HG03571 (cell line): Measurements from ENCODE around the gene OR3A3.
"Not testable (repeated sequence)": the region's sequence is repeated elsewhere in the genome, so short reads cannot be mapped to it uniquely, and the experiment has no call there.

Experiments
- ATAC-seq: cut with Tn5 transposase; IDR thresholded peaks from one replicate; pipeline ENCODE4 v1.9.1; 2021; ENCODE audit not compliant: unreplicated experiment

OR3A3 gene

DNA sequence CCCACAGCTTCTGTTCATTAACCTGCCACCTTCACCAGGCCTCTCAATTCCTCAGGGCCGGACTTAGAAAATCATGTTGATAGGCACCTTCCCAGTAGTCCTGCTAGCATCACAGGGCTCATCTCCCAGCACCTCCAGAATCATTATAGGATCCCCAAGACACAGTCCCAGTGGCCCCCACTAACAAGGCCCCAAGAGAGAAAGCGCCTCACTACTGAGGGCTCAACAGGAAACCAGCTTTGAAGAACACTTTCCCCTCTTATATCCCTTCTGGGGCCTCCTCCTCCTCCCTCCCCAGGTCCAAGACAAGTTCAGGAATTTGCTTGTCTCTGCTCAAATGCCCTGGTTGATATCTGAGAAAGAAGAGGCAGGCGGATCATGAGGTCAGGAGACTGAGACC is at the start of gene OR3A3:
Gene OR3A3, plus strand, starts transcription at position 301 of the 400 bp plus-strand sequence.
- no peak for ATAC-seq

DNA sequence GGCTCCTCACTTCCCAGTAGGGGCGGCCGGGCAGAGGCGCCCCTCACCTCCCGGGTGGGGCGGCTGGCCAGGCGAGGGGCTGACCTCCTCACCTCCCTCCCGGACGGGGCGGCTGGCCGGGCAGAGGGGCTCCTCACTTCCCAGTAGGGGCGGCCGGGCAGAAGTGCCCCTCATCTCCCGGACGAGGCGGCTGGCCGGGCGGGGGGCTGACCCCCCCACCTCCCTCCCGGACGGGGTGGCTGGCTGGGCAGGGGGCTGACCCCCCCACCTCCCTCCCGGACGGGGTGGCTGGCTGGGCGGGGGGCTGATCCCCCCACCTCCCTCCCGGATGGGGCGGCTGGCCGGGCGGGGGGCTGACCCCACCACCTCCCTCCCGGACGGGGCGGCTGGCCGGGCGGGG is 40.0 kb upstream of the OR3A3 start:
- not testable (repeated sequence) for ATAC-seq

DNA sequence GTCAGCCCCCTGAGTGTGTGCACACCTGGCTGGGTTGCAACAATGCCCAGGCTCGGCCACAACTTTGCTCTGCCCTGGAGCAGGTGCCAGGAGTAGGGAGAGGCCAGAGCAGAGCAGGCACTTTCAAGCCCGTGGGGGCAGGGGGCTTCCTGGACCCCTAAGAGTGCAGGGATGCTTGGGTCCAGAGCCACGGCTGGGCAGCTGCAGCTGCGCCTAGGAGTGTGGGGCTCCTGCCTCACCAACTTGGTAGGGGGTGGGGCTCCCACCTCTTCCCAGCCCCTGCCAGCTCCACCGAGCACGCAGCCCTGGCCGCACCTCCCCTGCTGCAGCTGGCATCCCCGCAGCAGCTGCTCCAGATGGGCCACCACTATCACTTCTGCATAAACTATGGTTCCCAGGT is 32.8 kb upstream of the OR3A3 start:
- no peak for ATAC-seq

DNA sequence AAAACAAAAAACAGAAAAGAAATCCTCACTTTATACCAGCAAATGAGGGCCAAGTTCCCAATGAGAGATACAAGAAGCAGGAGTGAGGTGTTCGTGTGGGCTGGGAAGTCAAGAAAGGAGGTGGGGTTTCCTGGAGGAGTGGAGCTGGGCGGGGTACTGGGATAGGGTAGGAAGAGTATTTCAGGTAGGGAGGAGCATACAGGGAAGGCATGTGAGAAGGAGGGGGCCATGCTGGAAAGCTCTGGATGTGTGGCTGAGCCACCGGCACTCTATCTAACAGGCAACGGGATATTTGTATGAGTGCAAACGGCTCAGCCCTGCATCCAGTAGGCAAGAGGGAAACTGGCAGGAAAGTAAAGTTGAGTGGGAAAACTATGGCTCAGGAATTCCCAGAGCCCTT is 29.2 kb upstream of the OR3A3 start:
- no peak for ATAC-seq

DNA sequence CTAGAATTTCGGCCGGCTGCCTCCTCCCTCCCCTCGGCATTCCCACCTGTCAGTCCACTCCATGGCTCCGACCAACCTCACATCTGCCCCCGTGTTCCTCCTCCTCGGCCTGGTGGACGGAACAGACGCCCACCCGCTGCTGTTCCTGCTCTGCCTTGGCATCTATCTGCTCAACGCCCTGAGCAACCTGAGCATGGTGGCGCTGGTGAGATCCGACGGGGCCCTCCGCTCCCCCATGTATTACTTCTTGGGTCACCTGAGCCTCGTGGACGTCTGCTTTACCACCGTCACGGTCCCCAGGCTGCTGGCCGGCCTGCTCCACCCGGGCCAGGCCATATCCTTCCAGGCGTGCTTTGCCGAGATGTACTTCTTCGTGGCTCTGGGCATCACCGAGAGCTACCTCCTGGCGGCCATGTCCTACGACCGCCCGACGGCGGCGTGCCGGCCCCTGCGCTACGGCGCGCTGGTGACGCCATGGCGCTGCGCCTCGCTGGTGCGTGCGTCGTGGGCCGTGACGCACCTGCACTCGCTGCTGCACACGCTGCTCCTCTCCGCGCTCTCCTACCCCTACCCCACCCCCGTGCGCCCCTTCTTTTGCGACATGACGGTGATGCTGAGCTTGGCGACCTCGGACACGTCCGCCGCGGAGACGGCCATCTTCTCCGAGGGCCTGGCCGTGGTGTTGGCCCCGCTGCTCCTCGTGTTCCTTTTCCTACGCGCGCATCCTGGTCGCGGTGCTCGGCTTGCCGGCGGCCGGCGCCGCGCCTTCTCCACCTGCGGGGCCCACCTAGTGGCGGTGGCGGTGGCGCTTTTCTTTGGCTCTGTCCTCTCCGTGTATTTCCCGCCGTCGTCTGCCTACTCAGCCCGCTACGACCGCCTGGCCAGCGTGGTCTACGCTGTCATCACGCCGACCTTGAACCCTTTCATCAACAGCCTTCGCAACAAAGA is 25.0 kb upstream of the OR3A3 start, which contains the start of gene OR3A2:
Gene OR3A2, minus strand, starts transcription at position 440 of the 948 bp plus-strand sequence.
- ATAC-seq = no peak

DNA sequence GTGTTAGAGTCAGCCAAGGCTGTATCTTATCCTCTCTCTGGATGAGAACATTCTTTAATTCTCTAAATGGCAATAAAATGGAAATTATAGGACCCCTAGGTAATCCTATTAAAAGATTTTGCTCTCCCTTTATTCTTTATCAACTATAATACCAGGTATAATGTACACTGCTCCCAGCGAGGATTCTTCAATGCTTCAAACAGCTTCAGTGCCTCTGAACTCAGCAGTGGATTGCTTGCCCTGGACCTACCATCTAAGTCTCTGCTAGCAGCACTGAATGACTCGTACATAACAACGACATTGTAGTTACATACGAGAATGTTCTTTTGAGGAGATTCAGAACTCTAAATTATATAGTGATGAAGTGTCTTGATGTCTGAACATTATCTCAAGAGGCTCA is 21.4 kb upstream of the OR3A3 start:
- ATAC-seq = no peak

DNA sequence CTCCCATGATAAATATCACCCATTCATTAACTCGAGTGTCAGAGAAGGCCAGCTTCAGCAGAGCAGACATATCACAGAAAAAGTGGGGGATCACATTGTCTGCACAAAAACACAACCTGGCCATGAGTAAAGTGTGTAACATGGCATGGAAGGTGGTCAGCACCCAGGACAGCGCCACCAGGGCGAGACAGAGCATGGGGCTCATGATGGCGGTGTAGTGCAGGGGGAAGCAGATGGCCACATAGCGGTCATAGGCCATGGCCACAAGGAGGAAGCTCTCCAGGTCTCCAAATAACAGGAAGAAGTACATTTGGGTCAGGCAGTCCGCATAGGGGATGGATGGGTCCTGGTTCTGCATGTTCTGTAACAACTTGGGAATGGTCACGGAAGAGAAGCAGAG is 13.4 kb upstream of the OR3A3 start:
- not testable (repeated sequence) for ATAC-seq

DNA sequence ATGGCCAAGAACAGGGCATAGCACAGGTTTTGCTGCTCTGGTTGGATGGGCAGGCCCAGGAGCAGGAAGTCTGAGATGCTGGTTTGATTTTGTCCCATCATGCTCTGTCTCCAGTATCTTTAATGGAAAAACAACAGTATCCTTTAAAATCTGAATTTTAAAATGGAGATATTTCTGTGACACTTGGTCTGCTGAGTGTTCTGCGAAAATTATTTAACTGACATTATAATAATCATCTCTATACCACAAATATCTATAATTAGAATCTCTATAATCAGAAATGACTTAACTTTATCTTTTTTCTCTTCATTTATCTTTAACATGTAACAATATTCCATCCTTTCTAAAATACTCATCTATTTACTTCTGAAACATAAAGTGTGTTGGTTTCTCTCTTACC is 12.9 kb upstream of the OR3A3 start, which contains the start of gene OR1E1:
Gene OR1E1, minus strand, starts transcription at position 101 of the 400 bp plus-strand sequence. Its CDS starts 0 bp downstream, at position 101.
- no peak for ATAC-seq

DNA sequence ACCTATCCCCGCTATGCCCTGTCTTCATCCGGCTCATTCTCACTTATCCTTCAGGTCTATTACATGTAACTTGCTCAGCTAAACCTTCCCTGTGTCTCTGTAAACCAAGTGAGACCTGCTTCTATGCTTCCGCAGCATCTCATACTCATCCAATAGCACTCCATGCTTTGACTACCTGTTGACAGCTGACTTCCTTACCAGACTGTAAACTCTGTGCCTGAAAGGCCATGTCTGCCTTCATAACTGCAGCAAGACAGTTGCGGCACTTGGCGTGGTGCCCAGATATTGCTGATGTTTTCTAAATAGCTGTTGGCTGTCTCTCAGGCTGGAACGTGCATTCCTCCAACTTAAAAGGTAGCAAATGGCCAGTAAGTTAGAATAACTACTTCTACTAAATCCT is 11.1 kb upstream of the OR3A3 start:
- no peak for ATAC-seq

DNA sequence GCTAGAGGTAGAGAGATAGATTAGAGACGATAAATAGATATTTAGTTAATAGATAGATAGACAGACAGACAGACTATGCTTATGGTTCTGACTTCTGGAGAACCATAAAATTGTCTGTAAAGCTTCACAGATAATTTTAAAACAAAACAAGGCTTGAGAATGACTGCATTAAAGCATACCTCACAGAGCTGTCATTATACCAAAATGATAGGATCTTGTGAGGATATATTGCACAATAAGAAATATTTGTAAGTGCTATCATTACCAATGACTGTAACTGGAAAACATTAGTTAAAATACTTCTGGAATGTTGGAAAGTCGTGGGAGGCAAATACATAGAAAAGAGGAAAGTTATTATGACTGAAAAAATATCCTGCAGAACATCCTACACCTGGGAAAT is 9.4 kb upstream of the OR3A3 start:
- no peak for ATAC-seq

DNA sequence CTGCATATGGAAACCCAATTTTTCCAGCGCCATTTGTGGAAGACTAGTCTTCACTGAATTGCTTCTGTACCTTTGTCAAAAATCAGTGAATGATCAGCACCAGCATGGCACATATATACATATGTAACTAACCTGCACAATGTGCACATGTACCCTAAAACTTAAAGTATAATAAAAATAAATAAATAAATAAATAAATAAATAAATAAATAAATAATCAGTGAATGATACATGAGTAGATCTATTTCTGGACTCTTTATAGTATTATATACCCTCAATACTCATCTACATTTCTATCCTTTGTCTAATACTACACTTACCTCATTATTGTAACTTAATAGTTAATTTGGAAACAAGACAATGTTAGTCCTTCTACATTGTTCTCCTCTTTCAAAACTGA is 7.3 kb upstream of the OR3A3 start:
- not testable (repeated sequence) for ATAC-seq

DNA sequence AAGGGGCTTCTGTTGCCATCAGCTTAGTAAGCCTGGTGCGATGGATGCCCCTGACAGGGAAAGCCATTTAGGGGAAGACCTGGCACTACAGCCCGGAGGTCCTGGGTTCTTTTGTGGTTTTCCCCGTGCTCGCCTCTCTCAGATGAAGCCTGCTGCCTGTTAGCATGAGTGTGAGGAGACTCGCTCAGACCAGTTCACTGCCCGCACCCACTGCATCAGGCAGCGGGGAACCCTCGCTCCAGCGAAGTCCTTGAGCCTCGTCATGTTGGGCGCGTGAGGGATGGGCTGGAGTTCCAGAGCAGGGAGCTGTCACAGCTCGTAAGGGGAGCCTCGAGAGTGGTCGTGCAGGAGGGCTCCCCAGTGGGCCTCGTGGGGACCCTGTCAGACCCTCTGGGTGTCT is 1.0 kb downstream of the OR3A3 start:
- not testable (repeated sequence) for ATAC-seq

DNA sequence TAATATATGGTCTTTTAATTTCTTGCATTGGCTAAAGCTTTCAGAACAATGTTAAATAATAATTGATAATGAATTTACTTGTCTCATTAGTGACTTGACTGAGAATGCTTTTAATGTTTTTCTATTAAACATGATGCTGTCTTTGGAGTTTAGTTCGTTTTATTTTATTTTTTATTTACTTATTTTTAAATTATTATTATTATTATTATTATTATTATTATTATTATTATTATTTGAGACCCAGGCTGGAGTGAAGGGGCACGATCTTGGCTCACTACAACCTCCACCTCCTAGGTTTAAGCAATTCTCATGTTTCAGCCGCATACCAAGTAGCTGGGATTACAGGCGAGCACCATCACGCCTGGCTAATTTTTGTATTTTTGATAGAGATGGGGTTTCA is 4.4 kb downstream of the OR3A3 start:
- no peak for ATAC-seq

DNA sequence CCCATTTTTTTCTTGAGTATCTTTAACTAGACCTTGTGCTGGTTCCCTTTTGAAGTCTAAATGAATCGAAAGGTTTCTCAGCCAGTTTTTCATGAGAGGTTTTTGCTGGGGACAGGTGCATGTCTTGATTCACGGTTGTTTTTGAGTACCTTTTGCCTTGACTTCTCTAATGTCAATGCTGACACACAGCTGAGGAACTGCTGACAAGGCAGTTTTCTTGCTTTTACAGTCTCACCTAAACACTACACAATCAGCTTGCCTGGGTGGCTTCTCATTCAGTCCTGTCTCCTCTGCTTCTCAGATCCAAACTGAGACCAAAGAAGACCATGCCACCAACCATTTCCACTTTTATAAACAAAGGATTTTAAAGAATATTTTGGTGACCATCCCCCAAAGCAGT is 7.1 kb downstream of the OR3A3 start:
- ATAC-seq = no peak

DNA sequence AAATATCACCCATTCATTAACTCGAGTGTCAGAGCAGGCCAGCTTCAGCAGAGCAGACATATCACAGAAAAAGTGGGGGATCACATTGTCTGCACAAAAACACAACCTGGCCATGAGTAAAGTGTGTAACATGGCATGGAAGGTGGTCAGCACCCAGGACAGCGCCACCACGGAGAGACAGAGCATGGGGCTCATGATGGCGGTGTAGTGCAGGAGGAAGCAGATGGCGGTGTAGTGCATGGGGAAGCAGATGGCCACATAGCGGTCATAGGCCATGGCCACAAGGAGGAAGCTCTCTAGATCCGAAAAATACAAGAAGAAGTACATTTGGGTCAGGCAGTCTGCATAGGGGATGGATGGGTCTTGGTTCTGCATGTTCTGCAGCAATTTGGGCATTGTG is 22.0 kb downstream of the OR3A3 start:
- not testable (repeated sequence) for ATAC-seq

DNA sequence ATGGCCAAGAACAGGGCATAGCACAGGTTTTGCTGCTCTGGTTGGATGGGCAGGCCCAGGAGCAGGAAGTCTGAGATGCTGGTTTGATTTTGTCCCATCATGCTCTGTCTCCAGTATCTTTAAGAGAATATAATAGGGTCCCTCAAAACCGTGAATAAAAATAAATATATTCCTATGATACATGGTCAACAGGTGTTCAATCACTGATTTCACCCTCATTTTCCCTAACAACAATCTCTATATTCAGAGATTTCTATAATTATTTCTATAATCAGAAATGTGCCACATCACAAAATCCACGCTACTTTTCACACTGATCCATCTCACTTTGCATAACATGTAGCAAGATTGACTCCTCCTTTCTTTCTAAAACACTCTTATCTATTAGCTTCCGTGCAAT is 22.6 kb downstream of the OR3A3 start, which contains the start of gene OR1E2:
Gene OR1E2, minus strand, starts transcription at position 101 of the 400 bp plus-strand sequence. Its CDS starts 0 bp downstream, at position 101.
- no peak for ATAC-seq

DNA sequence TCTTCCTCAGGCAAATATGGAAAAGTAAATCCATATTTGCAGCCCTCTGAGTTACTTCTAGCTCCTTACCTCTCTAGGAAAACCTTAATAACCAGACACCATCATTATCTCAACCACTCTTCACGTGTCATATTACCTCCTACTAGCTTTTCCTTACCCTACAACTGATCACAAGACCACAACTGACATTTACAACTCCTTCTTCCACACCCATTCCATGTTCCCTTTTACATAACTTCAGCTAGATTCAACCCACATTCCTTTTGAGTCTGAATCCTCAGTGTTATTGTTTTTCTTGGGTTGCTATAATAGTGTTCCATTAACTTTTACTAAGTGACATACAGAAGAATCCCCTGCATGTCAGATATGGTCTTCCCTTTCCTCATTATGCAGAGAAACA is 27.2 kb downstream of the OR3A3 start:
- no peak for ATAC-seq

DNA sequence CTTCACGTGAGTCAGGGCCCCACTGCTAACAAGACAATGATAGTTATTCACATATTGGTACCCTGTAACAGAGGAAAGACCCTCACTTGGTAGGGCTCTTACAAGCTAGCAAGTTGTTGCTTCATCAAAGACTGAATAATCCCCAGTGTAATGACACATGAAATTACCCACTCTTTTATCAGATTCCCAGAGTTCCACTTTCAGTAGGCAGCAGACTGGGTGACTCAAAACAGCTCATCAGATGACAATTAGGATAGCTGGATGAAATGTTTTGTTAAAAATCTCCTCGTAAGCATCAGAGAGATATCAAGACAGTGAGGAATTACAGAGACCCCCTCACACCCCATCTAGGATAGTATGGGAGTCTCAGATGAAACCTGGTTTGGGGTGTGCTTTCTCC is 29.3 kb downstream of the OR3A3 start:
- ATAC-seq = no peak

DNA sequence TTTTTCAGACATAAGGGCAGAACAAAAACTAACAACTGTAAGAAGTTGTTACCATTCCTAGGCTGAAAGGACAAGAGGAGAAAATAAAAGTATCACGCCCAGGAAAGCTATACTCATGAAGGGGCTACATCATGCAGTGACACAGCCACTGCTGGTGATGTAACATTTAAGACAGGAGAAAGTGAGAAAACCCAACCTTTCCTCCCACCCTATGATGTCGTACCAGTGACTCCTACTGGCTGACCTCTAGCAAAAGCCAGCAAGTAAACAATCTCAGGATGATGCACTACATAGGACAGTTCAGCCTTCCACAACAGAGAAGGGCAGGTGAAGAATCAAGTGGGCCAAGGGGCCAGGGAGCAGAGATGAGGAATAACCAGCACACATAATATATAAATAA is 36.5 kb downstream of the OR3A3 start:
- no peak for ATAC-seq

DNA sequence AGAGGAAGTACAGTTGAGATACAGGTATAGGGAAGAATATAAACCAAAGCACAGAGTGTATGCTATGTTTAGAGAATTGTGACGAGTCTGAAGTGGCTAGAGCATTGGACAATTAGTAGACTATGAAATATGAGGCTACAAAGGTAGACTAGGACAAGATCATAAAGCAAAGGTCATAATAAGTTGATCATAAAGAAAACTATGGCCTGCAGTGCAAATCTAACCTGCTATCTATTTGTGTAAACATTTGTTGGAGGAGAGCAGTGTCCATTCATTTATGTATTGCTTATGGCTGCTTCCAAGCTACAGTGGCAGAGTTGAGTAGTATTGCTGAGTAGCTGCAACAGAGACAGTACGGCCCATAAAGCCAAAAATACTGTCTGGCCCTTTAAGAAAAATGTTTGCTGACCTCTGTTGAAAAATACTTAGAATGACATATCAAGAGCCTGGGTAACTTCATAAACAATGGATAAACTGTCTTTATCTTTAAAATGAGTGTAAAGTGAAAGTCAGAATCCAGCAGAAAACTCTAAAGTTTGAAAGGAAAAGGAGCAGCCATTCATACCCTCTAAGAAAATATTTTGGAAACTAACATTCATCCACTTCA is 37.0 kb downstream of the OR3A3 start:
- ATAC-seq = no peak

DNA sequence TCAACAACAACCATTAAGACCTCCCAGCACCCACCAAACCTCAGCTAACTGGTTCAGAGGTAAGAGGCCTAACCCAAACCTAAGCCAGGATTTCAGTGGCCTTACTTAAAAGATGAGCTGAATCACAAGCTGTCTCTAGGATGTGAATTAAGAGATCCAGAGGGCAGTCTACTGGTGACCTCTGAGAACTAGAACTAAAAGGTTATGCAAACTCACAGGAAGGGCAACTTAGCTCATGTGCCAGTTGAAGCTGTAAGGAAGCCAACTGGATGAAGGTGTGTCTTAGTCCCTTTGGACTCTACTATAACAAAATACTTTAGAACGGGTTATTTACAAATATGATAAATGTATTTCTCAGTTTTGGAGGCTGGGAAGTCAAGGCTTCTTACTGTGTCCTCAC is 55.2 kb downstream of the OR3A3 start:
- not testable (repeated sequence) for ATAC-seq

DNA sequence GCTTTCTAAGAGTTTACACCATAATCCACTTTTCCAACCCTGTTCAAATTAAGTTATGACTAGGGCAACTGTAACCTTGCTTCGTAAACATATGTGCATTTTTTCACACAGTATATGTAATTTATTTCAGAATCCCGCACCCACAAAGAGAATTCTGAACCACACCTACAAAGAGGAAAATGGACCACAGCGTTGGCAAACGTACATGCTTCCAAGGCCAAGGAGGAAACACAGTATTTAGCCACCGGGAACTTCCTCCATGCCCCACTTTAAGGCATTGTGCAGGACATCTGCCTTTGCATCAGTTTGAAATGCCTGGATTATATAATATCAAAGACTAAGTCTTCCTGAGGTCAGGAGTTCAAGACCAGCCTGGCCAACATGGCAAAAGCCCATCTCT is 58.4 kb downstream of the OR3A3 start:
- ATAC-seq = no peak
